RWPE1 (cell line): Measurements from ENCODE around the gene GRID1.

Source experiments
- CTCF ChIA-PET: fragments of 350-600 bp; sonication (Branson Sonifier 250); formaldehyde crosslinking; extraction: SDS; loops from one replicate; lab custom pipeline; 2021; lab: Yijun Ruan, JAX
- POLR2A ChIA-PET: fragments of 400-600 bp; formaldehyde crosslinking; extraction: SDS; loops from one replicate; lab custom pipeline; 2020; ENCODE audit warnings: antibody characterized with exemption; ENCODE audit not compliant: low non-redundant PET; lab: Yijun Ruan, JAX
- DNase-seq: peaks from one replicate; pipeline ENCODE4 v3.0.0; 2012; ENCODE audit warnings: low spot score
- H3K27ac ChIP-seq: fragments of 450-650 bp; 2 replicates; pipeline ENCODE4 v1.5.1; 2017
- CTCF ChIP-seq: fragments of 450-650 bp; conservative IDR thresholded peaks from 2 replicates; pipeline ENCODE4 v1.5.1; 2017; ENCODE audit warnings: low read depth, mild to moderate bottlenecking

Gene GRID1

GRCh38 chr10:85651497-85651882, 715.1 kb downstream of the GRID1 start:
- ChIA-PET CTCF (no interaction called here), POLR2A (no interaction called here)
- DNase-seq, result no peak
- no peak overlapping the region for H3K27ac ChIP-seq
- TF ChIP-seq CTCF, result no peak

DNA sequence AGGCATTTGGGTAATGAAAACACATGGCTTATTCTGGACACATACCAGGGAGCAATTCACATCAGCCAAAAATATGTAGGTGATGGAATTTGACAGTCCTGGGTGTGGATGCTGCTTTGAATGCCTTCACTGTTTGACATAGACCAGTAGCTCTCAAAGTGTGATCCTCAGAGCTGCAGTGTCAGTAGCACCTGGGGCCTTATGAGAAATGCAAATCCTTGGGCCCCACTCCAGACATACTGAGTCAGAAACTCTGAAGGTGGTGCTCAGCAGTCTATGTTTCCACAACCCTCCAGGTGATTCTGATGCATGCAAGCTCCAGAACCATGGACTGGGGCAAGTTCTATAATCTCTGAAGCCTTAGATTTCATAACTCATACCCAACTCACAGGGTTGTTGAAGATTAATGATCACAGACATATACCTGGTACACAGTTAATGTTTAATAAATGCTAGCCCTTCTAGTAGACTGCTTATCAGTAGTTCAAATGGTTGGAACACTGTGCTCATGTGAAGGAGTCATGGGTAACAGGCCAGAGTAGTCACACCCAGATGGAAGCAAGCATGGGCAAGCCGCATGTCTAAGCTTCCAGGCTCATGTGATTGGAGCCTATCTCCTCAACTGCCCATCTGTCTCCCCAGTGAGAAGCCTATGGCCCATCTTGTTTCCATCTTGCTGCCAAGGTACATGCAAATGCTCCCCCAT, 715.7 kb downstream of the GRID1 start:
- TF ChIP-seq CTCF, result no peak
- ChIA-PET CTCF (interaction anchor here (0.6 kb wide), 1 partner anchor 53 kb away, joined by 3 read pairs; no protein-coding TSS in a partner anchor), POLR2A (no interaction called here)
- no peak overlapping the region for H3K27ac ChIP-seq
- DNase-seq, result no peak

- CTCF ChIA-PET, result interaction anchor here (0.6 kb wide), 1 partner anchor 78 kb away, joined by 3 read pairs; no protein-coding TSS in a partner anchor
- DNase-seq, result no peak
- no peak overlapping the region for H3K27ac ChIP-seq
- TF ChIP-seq CTCF, result no peak
- POLR2A ChIA-PET, result no interaction called here
These were observed 717.1 kb downstream of the GRID1 start for GRCh38 chr10:85649461-85649860.

GRCh38 chr10:85648279-85648754, 718.3 kb downstream of the GRID1 start:
- H3K27ac ChIP-seq, result no peak overlapping the region
- CTCF ChIA-PET, result interaction anchor here (0.6 kb wide), 1 partner anchor 50 kb away, joined by 6 read pairs; no protein-coding TSS in a partner anchor
- no peak for TF ChIP-seq CTCF
- POLR2A ChIA-PET, result no interaction called here
- no peak for DNase-seq

DNA sequence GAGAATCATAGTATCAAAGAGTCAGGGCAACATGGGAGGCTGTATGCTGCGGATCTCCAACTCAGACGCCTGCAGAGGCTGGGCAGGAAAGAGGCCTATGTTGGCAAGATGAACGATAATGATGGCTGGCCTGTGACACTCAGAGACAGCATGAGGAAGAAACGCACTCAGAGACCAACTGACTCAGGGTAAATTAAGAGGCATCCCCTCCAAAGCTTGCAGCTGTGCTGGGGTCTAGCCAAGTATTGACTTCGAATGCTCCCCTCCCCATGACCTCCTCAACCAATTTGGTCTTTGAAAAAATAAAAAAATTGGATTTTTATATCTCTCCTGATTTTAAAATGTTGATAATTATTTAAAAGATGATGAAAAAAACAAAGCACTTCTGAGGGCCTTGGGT, 718.9 kb downstream of the GRID1 start:
- ChIA-PET POLR2A (no interaction called here), CTCF (no interaction called here)
- no peak overlapping the region for H3K27ac ChIP-seq
- no peak for DNase-seq
- no peak for TF ChIP-seq CTCF

DNA sequence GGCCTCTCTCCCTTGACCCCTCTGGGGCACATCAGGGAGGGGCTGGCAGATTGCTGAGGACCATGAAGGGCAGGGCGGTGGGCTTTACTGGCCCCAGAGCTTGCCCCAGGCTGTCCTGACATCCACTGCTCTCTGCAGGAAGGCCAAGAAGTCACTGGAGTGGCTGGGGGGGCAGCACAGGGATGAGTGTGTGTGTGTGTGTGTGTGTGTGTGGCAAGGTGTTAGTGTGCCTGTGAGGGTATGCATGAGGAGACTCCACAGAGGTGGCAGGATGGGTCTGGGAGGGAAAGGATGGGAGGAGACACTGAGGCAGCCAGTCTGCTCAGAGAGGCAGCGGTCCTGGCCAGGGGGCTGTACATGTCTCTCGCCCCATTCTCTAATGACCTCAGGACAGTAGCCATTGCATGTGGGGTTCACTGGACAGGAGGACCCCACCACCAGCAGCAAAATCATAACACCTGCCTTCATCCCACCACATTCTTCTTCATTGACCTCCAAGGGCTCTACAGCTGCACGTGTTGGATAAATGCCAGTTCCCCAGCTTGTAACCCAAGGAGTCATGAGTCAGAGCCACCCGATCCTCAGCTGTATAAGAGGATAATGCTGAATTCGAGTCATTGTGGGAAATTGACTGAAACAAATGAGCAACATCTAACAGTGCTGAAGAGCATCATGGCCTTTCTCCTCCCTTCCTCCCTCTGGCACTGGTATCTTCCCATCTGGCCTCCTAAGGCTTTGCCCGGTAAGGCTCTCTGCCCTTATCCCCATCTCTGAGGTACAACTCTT, 720.5 kb downstream of the GRID1 start:
- TF ChIP-seq CTCF, result no peak
- ChIA-PET POLR2A (no interaction called here), CTCF (interaction anchor here (0.5 kb wide), 1 partner anchor 1619 kb away, joined by 5 read pairs; no protein-coding TSS in a partner anchor)
- no peak overlapping the region for H3K27ac ChIP-seq
- DNase-seq, result peak; percentile 79
